ENCODE data around the gene CCDC142.

The CCDC142 gene

DNA sequence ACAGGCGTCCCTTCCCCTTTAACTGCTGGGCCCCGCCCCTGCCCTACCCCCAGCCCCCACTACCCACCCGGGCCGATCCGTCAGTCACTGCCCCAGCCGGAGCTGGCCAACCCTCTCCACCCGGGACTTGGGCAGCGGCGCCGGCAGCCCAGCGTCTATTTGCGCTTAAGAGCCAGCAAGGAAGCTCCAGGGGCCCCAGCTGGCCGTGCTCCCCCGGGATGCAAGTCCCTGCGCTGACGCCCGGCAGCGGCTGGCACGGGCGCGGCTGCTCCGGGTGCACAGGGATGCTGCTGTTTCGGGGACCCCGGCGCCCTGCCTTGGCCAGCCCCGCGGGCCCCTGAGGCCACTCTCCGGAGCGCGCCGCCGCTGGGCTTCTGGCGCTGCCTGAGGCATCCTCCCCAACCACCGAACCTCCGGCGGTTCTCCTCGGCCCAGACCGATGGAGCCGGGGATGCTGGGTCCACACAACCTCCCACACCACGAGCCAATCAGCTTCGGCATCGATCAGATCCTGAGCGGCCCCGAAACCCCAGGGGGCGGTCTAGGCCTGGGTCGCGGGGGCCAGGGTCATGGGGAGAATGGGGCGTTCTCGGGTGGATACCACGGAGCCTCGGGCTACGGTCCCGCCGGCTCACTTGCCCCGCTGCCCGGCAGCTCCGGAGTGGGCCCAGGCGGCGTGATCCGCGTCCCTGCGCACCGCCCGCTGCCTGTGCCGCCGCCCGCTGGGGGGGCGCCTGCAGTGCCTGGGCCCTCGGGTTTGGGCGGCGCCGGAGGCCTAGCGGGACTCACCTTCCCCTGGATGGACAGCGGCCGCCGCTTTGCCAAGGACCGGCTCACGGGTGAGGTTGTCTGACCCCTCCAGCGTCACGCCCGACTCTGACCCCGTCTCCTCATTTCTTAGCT, 31.8 kb upstream of the CCDC142 start, which contains the start of gene TLX2:
TLX2 (plus strand) TSS at position 83 of the 903 bp plus-strand sequence; CDS start at position 440, 357 bp downstream.
- DNase-seq, result no peak

GRCh38 chr2:74513605-74514367, 31.0 kb upstream of the CCDC142 start:
- DNase-seq, result no peak

DNA sequence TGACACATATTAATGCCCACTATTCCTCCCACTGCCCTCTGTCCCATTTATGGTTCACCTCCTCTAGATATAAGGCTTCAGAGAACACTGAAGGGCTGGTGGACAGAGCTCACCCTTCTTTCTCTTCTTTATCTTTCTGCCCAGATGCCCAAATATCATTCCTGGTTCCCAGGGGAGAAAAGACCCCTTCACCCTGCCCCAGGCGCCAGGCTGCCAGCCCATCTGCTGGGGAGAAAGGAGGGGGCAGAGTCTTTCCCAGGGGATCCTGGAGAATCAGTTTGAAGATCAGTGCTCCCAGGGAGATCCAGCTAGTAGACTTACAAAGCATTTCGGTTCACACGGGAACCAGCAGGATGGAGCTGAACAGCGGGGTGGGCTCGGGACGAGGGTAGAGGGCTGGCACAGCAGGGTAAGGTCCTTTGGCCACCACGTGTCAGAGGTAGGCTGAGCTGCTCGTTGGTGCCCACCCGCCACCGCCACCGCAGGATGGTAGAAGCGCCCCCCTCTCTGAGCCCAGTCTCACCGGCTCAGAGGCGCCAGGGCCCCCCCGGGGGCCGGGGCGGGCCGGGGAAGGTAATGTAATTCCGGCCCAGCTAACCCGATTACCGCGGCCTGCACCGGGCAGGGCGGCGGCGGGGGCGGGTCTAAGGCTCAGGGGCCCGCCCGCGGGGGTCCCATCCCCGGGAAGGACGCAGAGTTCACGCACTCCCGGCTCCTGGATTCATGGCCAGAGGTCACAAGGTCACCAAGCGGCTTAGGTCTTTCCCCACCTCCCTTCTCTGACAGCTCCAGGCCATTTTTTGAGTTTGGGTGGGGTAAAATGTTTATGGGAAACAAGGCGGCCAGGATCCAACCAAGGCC, 30.2 kb upstream of the CCDC142 start:
- no peak for DNase-seq

DNA sequence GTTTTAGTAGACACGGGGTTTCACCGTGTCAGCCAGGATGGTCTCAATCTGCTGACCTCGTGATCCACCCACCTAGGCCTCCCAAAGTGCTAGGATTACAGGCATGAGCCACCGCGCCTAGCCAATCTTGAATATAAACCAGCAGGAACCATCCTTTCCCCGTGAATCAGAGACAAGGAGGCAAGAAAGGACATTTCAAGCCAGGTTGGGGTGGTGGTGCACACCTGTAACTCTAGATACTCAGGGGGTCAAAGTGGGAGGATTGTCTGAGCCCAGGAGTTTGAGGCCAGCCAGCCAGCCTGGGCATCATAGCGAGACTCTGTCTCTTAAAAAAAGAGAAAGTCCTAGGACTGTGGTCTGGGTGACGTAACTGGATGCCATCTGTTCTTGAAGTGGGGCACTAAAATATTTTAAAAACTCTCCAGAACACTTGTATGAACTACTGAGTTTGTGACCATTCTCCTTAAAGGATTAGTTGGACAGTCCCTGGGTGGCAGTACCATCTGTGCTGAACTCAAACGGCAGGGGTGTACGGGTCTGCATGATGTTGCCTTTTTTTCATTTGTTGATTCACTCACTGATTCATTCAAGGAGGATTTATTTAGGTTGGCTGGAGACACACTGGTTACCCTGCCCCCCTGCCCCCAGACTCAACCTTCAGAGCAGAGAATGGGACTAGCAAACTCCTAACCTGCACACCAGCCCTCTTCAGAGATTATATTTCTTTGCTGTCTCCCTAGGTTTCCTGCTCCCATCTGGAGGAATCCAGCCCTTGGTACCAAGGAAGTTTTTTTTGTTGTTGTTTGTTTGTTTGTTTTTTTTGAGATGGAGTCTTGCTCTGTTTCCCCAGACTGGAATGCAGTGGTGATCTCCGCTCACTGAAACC, 28.5 kb upstream of the CCDC142 start:
- no peak for DNase-seq

GRCh38 chr2:74510272-74510671, 27.5 kb upstream of the CCDC142 start:
- DNase-seq, result no peak

GRCh38 chr2:74507926-74508520, 25.2 kb upstream of the CCDC142 start:
- DNase-seq, result peak; percentile 17

- DNase-seq, result peak; percentile 97
Measured at GRCh38 chr2:74507145-74507925, 24.5 kb upstream of the CCDC142 start, which contains the start of gene PCGF1. Gene PCGF1 (minus strand): TSS chr2:74507695. CDS start chr2:74507668, 27 bp downstream.

DNA sequence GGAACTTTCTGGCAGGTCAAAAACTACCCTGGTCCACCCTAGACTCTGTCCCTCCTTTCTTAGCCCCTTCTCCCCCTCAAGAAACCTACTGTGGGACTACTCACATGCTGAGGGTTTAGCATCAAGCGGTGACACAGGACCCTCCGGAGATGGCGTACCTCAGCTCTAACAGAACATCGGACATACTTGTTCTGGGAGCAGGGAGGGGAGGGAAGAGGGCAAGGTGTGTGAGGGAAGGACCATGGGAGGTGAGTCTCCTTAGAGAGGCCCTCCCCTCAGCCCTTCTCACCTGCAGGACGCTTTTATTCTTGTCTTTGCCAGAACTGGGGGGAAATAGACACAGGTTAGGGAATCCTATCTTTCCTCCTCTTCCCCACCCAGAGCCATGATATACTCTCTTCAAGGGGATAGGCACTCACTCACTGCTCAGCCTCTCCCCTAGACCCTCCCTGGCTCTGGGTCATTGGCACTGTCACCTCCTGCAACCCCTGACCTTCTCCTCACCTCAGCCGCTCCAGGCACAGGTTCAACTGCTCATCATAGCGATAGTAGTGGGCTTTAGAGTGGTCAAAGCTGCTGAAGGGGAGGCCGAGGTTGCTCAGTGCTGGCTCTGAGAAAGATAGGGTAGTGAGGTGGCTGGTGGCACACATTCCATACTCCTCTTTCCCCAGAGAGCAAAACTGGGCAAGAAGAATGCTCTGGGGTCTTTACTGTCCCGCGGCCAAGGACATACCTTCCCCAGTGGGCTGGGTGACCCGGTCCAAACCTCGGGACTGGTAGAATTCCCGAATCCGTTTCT, 22.8 kb upstream of the CCDC142 start:
- no peak for DNase-seq

DNA sequence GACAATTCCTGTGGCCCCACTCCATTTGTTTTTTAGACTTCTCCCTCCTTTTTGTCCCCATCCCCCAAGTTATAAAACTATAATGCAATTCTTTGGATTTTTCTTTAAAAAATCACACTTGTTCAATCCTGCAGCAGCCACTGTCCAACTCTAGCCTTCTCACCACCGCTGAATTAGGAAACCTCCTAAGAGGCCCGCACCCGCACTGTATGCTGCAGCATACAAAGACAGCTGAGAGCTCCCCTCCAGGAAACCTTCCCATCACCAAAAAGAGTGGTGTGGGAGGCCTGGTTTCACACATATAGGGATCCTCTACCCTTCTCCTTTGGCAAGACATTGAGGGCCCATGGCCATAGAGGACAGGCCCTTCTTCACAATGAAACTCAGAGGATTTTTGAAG, 21.8 kb upstream of the CCDC142 start:
- no peak for DNase-seq

DNA sequence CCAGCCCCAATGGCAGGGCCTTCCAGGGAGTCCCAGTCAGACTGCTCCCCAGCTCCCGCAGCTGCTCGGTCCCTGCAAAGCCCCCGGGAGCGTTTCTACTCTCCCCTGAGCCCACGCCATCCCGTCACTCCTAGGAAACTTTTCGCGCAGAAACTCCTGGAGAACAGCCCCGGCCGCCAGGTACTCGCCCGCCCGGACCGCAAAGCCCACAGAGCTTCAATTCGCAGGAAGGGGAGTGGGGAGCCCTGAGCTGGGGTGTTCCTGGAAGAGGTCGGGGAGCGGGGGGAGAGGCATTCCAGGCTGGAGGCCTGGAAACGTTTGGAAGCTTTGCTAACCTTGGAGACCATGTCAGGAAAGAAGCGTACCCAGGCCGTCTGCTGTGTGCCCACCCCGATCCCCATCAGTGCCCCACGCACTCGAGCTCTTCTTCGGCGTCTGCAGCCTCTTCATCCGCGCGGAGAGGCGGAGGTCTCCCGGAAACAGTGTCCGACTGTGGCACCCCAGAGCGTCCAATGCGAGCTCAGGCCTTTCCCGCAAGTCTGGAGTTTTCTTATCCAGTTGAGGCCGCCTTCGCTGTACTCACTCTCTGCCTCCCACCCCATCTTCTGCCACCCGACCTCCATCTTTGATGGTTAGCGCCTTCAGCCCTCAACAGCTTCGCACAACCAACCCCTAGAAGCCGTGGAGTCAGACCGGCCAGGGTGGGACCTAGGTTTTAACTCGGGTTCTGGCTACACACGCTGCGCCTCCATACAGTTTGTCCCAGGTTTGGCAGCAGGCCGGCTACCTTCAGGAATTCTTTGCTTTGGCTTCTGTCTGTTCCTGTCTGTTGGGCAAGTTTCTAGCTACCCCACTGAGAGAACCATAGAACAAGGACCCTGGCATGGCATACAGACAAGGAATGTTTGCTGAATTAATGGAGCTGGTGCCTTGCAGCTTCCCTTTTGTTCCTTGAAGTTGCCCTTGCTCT, 21.0 kb upstream of the CCDC142 start:
- no peak for DNase-seq

DNA sequence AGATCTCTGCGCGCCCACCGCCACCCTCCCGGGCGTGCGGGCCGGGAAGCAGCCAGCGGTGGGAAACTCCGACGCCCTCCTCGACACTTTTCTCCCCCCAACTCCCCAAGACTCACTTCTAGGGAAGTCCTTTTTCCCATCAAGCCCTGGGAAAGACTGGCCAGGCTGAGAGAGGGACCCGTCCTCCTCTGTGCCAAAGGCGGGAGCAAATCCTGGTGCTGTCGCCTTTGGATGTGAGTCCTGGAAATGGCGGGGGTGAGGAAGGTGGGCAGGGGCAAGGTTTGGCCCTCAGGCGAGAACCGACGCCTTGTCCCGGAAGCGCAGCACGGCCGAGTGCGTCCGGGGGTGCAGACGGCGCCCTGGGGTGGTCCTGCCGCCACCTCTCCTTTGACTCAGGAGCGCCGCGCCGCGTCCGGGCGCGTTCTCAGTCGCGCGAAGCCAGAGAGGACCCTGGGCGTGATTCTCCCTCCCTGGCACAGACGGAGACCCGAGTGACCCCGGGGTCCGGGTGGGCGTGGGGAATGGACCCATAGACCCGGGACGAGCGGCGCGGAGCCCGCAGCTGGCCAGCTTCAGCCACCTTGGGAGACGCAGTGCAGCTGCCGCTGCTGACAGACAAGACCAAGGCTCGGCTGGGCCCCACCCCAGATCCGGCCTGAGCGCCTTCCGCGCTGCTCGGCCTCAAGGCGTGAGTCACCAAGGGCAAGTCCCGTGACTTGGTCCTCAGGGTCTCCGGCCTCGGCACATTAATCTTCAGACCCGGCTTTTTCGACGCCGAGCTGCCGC, 20.1 kb upstream of the CCDC142 start:
- peak; percentile 18 for DNase-seq

DNA sequence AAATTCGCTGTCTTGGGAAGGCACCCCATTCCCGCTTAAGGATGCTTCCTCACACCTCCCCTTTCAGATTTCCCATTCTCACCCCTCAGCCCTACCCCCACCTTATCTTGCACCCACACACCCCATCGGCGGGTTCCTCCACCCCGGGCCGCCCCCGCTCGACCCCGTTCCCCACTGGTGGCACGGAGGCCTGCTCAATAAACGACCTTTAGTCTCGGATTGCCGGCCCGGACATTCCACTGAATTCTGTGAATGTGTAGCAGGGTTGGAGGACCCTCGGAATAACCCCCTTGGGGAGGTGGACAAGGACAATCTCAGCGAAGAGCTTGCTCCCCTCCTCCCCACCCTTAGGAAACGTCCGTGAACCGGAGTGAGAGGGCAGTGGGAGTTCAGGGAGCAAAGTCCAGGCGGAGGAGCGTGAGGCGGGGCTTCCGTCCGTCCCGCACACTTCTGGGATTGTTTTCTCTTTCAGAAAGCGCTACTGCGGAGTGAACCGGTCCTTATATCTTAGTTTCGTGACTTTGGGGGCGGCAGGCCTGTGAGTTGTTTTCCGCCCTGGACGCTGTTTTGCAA, 19.4 kb upstream of the CCDC142 start:
- DNase-seq, result no peak

DNA sequence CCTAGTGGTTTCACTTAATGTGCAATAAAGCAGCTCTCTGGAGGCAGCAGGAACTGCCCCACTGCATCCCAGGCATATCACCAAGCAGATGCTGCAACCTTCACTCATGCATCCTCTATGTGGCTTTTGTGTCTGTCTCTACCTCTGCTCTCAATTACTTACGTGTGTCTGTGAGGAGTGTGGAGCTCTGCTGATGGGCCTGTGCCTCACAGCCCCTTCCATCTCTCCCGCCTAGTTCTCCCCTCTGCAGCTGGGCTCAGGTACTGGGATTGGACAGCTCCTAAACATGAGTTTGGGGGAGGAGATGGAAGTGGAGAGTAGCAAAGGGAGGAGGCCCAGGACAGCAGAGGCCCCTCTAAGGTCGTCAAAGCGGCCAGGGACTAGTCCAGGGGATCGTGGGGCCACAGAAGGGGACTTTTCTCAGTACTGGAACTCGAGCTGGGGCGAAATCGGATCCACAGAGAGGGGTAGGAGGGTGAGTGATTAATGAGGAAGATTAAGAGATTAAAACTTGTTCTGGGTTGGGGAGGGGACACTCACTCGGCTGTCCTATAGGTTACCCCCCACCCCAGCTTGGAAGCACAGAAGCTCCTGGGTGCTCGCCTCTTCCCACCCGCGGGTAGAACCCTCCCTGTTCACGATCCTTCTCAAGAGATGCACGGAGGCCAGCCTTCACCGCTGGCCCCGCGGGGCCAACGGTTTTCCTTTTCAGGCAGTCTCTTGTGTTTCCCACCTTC, 18.7 kb upstream of the CCDC142 start:
- DNase-seq, result no peak

- DNase-seq, result no peak
Measured at GRCh38 chr2:74500578-74500946, 17.8 kb upstream of the CCDC142 start.

DNA sequence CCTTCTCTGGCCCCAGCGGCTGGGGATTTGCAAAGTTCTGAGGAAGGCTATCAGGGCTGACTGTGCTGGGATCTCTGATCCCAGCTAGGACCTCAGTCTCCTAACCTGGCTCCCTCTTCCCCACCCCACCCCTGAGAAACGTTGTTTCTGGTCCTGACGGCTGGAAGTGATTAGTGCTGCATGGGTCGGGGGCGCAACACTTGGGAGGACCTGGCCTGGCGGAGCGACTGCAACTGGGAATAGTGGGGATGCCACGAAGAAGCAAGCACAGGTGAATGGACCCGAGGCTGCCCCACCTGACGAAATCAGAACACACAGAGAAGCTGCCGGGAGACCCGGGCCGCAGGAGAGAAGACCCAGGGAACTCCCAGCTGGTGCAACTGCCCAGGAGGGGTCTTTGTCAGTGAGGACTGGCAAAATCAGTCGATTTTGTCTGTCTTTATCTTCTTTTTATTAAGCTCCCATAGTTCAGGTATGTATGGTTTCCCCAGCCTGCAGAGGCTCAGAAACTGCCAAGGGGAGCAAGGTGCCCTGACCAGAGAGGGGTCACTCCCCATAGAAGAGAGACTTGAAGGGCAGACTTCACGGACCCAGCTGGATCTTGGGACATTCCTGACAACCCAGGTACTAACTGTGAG, 17.3 kb upstream of the CCDC142 start:
- DNase-seq, result no peak
